ENCODE results near the gene OARD1.

Gene OARD1

GRCh38 chr6:41046084-41046483 is 26.1 kb downstream of the OARD1 start:
- no peak overlapping the region for H3K9ac ChIP-seq (ENCODE audit: low read length)
- no peaks in the 10 kb centered on the region for H3K4me1 ChIP-seq (ENCODE audit: control insufficient read depth, low read depth, low read length)
- H3K9me3 ChIP-seq (ENCODE audit: control insufficient read depth, low read depth, low read length): no peaks in the 10 kb centered on the region
- no peak overlapping the region for H3K4me3 ChIP-seq (ENCODE audit: low read length)
- H3K27me3 ChIP-seq (ENCODE audit: control insufficient read depth, insufficient read depth, low read length): no peaks in the 10 kb centered on the region
- H3K27ac ChIP-seq (ENCODE audit: low read length): no peak overlapping the region
- no peaks in the 10 kb centered on the region for H3K36me3 ChIP-seq (ENCODE audit: control insufficient read depth, low read depth, low read length)

- Histone ChIP-seq H3K4me3 (ENCODE audit: low read length) (no peak overlapping the region), H3K27me3 (ENCODE audit: control insufficient read depth, insufficient read depth, low read length) (no peaks in the 10 kb centered on the region), H3K9me3 (ENCODE audit: control insufficient read depth, low read depth, low read length) (no peaks in the 10 kb centered on the region), H3K27ac (ENCODE audit: low read length) (no peak overlapping the region), H3K4me1 (ENCODE audit: control insufficient read depth, low read depth, low read length) (no peaks in the 10 kb centered on the region), H3K36me3 (ENCODE audit: control insufficient read depth, low read depth, low read length) (no peaks in the 10 kb centered on the region), H3K9ac (ENCODE audit: low read length) (no peak overlapping the region)
Measured at GRCh38 chr6:41045664-41046063, 26.5 kb downstream of the OARD1 start.

GRCh38 chr6:41043151-41043550 is 29.0 kb downstream of the OARD1 start:
- no peak overlapping the region for H3K4me3 ChIP-seq (ENCODE audit: low read length)
- no peaks in the 10 kb centered on the region for H3K9me3 ChIP-seq (ENCODE audit: control insufficient read depth, low read depth, low read length)
- H3K4me1 ChIP-seq (ENCODE audit: control insufficient read depth, low read depth, low read length): peaks cover 3% of the 10 kb centered on the region
- no peaks in the 10 kb centered on the region for H3K27me3 ChIP-seq (ENCODE audit: control insufficient read depth, insufficient read depth, low read length)
- no peaks in the 10 kb centered on the region for H3K36me3 ChIP-seq (ENCODE audit: control insufficient read depth, low read depth, low read length)
- no peak overlapping the region for H3K27ac ChIP-seq (ENCODE audit: low read length)
- H3K9ac ChIP-seq (ENCODE audit: low read length): no peak overlapping the region

- Histone ChIP-seq H3K9me3 (ENCODE audit: control insufficient read depth, low read depth, low read length) (no peaks in the 10 kb centered on the region), H3K4me3 (ENCODE audit: low read length) (no peak within 1 kb of the TSS), H3K4me1 (ENCODE audit: control insufficient read depth, low read depth, low read length) (peaks cover 3% of the 10 kb centered on the region), H3K27ac (ENCODE audit: low read length) (no peak within 1 kb of the TSS), H3K36me3 (ENCODE audit: control insufficient read depth, low read depth, low read length) (no peaks in the 10 kb centered on the region), H3K27me3 (ENCODE audit: control insufficient read depth, insufficient read depth, low read length) (no peaks in the 10 kb centered on the region), H3K9ac (ENCODE audit: low read length) (no peak within 1 kb of the TSS)
Measured at GRCh38 chr6:41042226-41043055, 29.7 kb downstream of the OARD1 start, which contains the start of gene TSPO2. Gene TSPO2, plus strand, starts transcription at chr6:41042467. Its CDS starts 519 bp downstream, at chr6:41042986.

GRCh38 chr6:41040940-41041536 is 31.1 kb downstream of the OARD1 start:
- no peaks in the 10 kb centered on the region for H3K9me3 ChIP-seq (ENCODE audit: control insufficient read depth, low read depth, low read length)
- no peaks in the 10 kb centered on the region for H3K27me3 ChIP-seq (ENCODE audit: control insufficient read depth, insufficient read depth, low read length)
- H3K27ac ChIP-seq (ENCODE audit: low read length): no peak overlapping the region
- no peak overlapping the region for H3K4me3 ChIP-seq (ENCODE audit: low read length)
- no peaks in the 10 kb centered on the region for H3K36me3 ChIP-seq (ENCODE audit: control insufficient read depth, low read depth, low read length)
- no peak overlapping the region for H3K9ac ChIP-seq (ENCODE audit: low read length)
- H3K4me1 ChIP-seq (ENCODE audit: control insufficient read depth, low read depth, low read length): peaks cover 3% of the 10 kb centered on the region

GRCh38 chr6:41040101-41040939 is 31.8 kb downstream of the OARD1 start:
- Histone ChIP-seq H3K9me3 (ENCODE audit: control insufficient read depth, low read depth, low read length) (no peaks in the 10 kb centered on the region), H3K27me3 (ENCODE audit: control insufficient read depth, insufficient read depth, low read length) (no peaks in the 10 kb centered on the region), H3K9ac (ENCODE audit: low read length) (no peak overlapping the region), H3K4me1 (ENCODE audit: control insufficient read depth, low read depth, low read length) (peaks cover 3% of the 10 kb centered on the region), H3K27ac (ENCODE audit: low read length) (no peak overlapping the region), H3K36me3 (ENCODE audit: control insufficient read depth, low read depth, low read length) (no peaks in the 10 kb centered on the region), H3K4me3 (ENCODE audit: low read length) (no peak overlapping the region)

- Histone ChIP-seq H3K4me1 (ENCODE audit: control insufficient read depth, low read depth, low read length) (peaks cover 3% of the 10 kb centered on the region), H3K9ac (ENCODE audit: low read length) (no peak within 1 kb of the TSS), H3K4me3 (ENCODE audit: low read length) (no peak within 1 kb of the TSS), H3K36me3 (ENCODE audit: control insufficient read depth, low read depth, low read length) (no peaks in the 10 kb centered on the region), H3K9me3 (ENCODE audit: control insufficient read depth, low read depth, low read length) (no peaks in the 10 kb centered on the region), H3K27ac (ENCODE audit: low read length) (no peak within 1 kb of the TSS), H3K27me3 (ENCODE audit: control insufficient read depth, insufficient read depth, low read length) (no peaks in the 10 kb centered on the region)
Measured at GRCh38 chr6:41039060-41039998, 32.8 kb downstream of the OARD1 start, which contains the start of gene UNC5CL. Gene UNC5CL, minus strand, starts transcription at chr6:41039221. Its CDS starts 4,147 bp downstream, at chr6:41035074.

- H3K9me3 ChIP-seq (ENCODE audit: control insufficient read depth, low read depth, low read length): no peaks in the 10 kb centered on the region
- H3K36me3 ChIP-seq (ENCODE audit: control insufficient read depth, low read depth, low read length): no peaks in the 10 kb centered on the region
- H3K4me1 ChIP-seq (ENCODE audit: control insufficient read depth, low read depth, low read length): peaks cover 3% of the 10 kb centered on the region
- H3K27me3 ChIP-seq (ENCODE audit: control insufficient read depth, insufficient read depth, low read length): no peaks in the 10 kb centered on the region
- H3K9ac ChIP-seq (ENCODE audit: low read length): no peak overlapping the region
- H3K27ac ChIP-seq (ENCODE audit: low read length): no peak overlapping the region
- no peak overlapping the region for H3K4me3 ChIP-seq (ENCODE audit: low read length)
Measured at GRCh38 chr6:41038205-41038604, 34.0 kb downstream of the OARD1 start.

- Histone ChIP-seq H3K4me1 (ENCODE audit: control insufficient read depth, low read depth, low read length) (peaks cover 3% of the 10 kb centered on the region), H3K27me3 (ENCODE audit: control insufficient read depth, insufficient read depth, low read length) (no peaks in the 10 kb centered on the region), H3K36me3 (ENCODE audit: control insufficient read depth, low read depth, low read length) (no peaks in the 10 kb centered on the region), H3K9me3 (ENCODE audit: control insufficient read depth, low read depth, low read length) (no peaks in the 10 kb centered on the region), H3K4me3 (ENCODE audit: low read length) (no peak overlapping the region), H3K9ac (ENCODE audit: low read length) (no peak overlapping the region), H3K27ac (ENCODE audit: low read length) (no peak overlapping the region)
Measured at GRCh38 chr6:41037107-41037900, 34.9 kb downstream of the OARD1 start.

- H3K27ac ChIP-seq (ENCODE audit: low read length): no peak overlapping the region
- H3K9ac ChIP-seq (ENCODE audit: low read length): no peak overlapping the region
- peaks cover 3% of the 10 kb centered on the region for H3K4me1 ChIP-seq (ENCODE audit: control insufficient read depth, low read depth, low read length)
- H3K36me3 ChIP-seq (ENCODE audit: control insufficient read depth, low read depth, low read length): no peaks in the 10 kb centered on the region
- H3K27me3 ChIP-seq (ENCODE audit: control insufficient read depth, insufficient read depth, low read length): no peaks in the 10 kb centered on the region
- H3K9me3 ChIP-seq (ENCODE audit: control insufficient read depth, low read depth, low read length): no peaks in the 10 kb centered on the region
- no peak overlapping the region for H3K4me3 ChIP-seq (ENCODE audit: low read length)
Measured at GRCh38 chr6:41036601-41037000, 35.6 kb downstream of the OARD1 start.

Measured in iPS-18a (cell line).